CD4-positive, alpha-beta T cell treated with Interleukin-15 for 4 hours (primary cell): Measurements from ENCODE around the gene SLC35A5.

ENCODE experiments used
- DNase-seq: peaks from one replicate; pipeline ENCODE4 v3.0.0-alpha.2; 2020; ENCODE audit warnings: low spot score

SLC35A5 gene

DNA sequence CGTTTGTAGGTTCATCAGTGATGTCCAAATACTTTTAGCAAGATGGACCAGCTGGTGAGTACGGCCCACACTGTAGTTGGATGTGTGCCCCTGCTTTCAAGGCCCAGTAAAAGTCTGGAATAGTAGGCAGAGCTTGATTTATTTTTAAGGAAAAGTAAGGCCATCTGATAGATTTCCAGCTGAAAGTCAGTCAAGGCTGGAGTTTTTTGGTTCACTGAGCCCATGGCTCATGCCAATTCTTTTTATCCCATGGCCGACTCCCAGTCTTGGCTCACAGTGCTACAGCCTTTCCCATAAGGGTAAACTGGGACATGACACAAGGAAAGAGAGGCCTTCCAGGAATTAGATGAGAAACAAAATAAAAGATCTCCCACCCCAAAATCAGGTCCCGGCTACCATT lies 65.6 kb downstream of the SLC35A5 start:
- no peak for DNase-seq

- no peak for DNase-seq
Observed at GRCh38 chr3:112627919-112628466, 66.1 kb downstream of the SLC35A5 start.

GRCh38 chr3:112629425-112629824 lies 67.6 kb downstream of the SLC35A5 start:
- DNase-seq, result peak; percentile 25

DNA sequence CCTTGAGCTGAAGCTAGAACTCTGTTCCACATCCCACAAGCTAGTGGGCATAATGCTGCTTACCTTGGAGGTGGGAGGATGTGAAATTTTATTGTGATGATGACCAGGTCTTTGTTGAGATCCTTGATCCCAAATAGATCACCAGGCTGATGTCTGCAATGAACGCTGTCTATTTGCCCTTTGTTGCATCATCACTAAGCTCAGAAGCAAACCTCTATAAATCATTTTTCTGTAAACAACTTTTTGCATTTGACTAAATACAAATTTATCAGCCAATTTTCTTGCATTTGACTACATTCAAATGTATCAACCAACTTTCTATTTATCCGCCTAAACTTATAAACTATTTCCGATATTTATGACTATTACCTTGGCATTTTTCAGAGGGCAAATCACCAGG lies 69.4 kb downstream of the SLC35A5 start:
- no peak for DNase-seq

DNA sequence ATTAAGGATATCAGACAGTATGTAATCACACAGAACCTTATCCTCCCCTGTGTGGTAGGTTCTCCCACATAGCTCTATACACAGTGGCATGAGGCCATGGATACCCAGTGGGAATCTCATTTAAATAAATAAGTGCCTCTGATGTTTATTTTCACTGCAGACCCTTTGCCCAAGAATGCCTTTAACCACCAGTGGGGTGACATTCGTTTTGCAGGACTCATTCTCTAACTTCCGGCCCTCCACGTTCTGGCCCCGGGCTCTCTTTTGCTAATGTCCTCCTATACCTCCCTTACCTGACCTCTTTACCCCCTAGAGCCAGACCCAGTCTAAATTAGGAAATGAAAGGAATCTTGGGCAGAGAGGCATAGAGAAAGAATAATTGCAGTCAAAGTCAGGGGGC lies 70.8 kb downstream of the SLC35A5 start:
- no peak for DNase-seq

GRCh38 chr3:112633191-112633590 lies 71.3 kb downstream of the SLC35A5 start:
- DNase-seq, result no peak

DNA sequence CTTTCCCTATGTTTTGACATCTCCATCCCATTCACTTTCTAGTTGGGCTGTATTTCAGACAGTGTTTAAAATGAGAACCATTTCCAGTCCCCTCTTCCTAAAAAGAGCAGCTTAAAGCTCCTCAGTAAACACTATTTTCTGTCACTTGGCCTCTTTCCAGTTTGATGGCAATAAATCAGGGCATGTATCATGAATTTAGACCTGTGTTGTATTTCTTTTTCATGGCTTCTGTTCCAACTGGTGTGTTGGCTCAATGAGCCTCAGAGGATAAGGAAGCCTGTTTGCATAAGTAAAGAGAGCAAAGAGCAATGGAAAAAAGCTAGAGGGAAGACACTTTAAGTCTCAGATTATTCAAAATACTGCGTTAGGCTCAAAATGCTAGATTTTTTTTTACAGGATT lies 71.9 kb downstream of the SLC35A5 start:
- no peak for DNase-seq

DNA sequence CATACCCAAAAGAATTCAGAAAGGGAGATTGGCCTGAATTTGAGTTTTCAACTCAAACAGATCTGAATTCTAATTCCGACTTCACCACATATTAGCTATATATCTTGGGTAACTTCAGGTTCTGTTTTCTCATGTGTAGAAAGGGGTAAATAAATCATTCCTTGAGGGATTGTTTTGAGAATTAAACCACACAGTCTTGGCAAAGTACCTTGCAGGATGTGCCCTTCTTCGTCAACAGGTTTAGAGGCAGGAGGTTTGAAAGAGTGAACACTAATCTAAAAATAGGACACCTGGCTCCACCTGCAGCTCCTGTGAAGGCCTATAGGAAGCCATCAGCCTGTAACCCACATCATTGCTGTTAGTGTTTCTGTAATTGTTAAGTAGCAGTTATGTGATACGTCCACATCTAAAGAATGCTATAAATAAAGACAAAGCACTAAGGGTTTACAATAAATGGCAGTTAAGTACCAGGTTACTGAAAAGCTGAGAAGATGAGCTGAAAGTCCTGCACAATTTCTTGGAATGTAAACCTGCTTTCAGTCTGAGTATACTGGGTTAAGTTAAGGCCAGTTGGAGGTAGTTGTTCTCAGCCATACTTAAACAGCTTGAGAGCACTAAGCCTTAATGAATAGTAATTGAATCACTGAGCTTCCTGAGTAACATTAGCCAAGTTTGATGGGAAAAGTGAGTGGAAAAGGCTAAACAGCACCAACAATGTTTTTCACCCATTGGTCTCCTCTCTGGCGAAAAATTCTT lies 73.1 kb downstream of the SLC35A5 start:
- DNase-seq, result no peak
